Nucleus accumbens (tissue), 56 donors: ENCODE results near the gene IL1F10.

Experiments
- DNase-seq, 56 donors: peaks; one replicate each; lab custom pipeline; 2025; lab: John Stamatoyannopoulos, UW

Gene IL1F10

GRCh38 chr2:113105047-113105785 is 37.4 kb downstream of the IL1F10 start:
- DNase-seq = no peak

- DNase-seq = no peak
Observed at GRCh38 chr2:113111121-113111520, 43.4 kb downstream of the IL1F10 start.

- DNase-seq = no peak
Observed at GRCh38 chr2:113111823-113112287, 44.1 kb downstream of the IL1F10 start.

- no peak for DNase-seq
Observed at GRCh38 chr2:113112441-113112840, 44.7 kb downstream of the IL1F10 start.

GRCh38 chr2:113112871-113113270 is 45.1 kb downstream of the IL1F10 start:
- no peak for DNase-seq

GRCh38 chr2:113113807-113114206 is 46.0 kb downstream of the IL1F10 start:
- DNase-seq = no peak

- DNase-seq = no peak
Observed at GRCh38 chr2:113114224-113114945, 46.6 kb downstream of the IL1F10 start.

- no peak for DNase-seq
Observed at GRCh38 chr2:113114996-113115395, 47.2 kb downstream of the IL1F10 start.

GRCh38 chr2:113116100-113116958 is 48.6 kb downstream of the IL1F10 start:
- DNase-seq = no peak

- DNase-seq = no peak
Observed at GRCh38 chr2:113117541-113118262, 49.9 kb downstream of the IL1F10 start.

GRCh38 chr2:113118263-113118657 is 50.5 kb downstream of the IL1F10 start:
- DNase-seq = no peak

GRCh38 chr2:113119111-113119510 is 51.3 kb downstream of the IL1F10 start:
- no peak for DNase-seq

GRCh38 chr2:113120861-113121260 is 53.1 kb downstream of the IL1F10 start:
- no peak for DNase-seq

GRCh38 chr2:113122364-113122763 is 54.6 kb downstream of the IL1F10 start:
- no peak for DNase-seq

GRCh38 chr2:113123726-113124125 is 56.0 kb downstream of the IL1F10 start:
- DNase-seq = no peak

GRCh38 chr2:113124181-113124961 is 56.6 kb downstream of the IL1F10 start:
- DNase-seq = no peak
